ENCODE results near the gene ZSCAN5B. TPM values are rescaled to one million over a fixed set of nuclear protein-coding genes. Genes with fewer than 3 reads are reported as not detected.

The ZSCAN5B gene
- total and polyA plus RNA-seq, 9 of the 15 experiments (the other 6 are each of a cell fraction or from before 2014, with no cell fraction given) = 0.03 to 0.07 TPM; not detected in 7

DNA sequence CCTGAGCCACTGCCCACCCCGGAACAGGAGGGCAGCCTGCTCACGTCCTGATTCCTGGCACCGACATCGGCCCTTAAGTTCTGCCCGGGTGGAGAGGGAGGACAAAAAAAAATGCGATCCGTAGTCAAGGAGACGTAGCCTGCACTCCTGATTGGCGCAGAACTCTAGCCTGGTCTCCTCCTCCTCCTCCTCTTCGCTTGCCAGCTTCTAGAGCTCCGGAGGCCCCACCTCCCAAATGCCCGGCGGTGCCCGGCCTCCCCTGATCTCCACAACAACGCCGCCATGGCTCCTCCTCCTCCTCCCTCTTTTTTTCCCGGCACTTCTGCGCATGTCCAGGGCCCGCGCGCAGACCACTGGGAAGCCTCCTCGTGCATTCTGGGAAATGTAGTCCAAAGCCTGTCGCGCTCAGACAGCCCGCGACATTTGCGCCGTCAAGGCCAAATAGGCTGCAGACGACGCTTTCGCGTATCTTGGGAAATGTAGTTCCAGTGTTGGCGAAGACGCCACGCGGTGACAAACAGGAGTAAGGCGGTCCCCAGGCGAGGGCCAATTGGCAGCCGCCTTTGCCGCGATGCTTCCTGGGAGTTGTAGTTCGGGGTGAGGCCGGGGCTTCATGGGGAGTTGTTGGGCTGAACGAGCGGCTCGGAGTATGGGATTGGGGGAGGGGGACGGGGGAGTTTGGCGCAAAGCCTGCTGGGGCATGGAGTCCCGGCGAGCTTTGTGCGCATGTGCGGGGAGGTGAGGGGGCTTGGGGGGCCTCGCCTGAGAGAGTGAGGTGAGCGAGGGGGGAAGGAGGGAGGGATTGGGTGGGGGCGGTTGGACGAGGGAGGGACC, 56.8 kb downstream of the ZSCAN5B start, which contains the start of gene ZNF444 (continued):
- TF ChIP-seq EWSR1 (IDR thresholded peaks at IDR 0.05; ENCODE audit: borderline replicate concordance, low read depth, partially characterized antibody) (no peak), ZNF644 (tag; IDR thresholded peaks at IDR 0.05; ENCODE audit: low read depth) (peak; percentile 96), PATZ1 (CRISPR knock-in tag; IDR thresholded peaks at IDR 0.05; ENCODE audit: borderline replicate concordance) (no peak), HDGF (IDR thresholded peaks at IDR 0.05) (no peak), SRF (CRISPR knock-in tag; IDR thresholded peaks at IDR 0.05) (peak in 1 of 2 experiments; percentile 44; a peak in 1 of 4 replicates), NCOA4 (IDR thresholded peaks at IDR 0.05; ENCODE audit: partially characterized antibody) (no peak), ZNF785 (CRISPR knock-in tag; IDR thresholded peaks at IDR 0.05) (no peak), TAF1 (IDR thresholded peaks at IDR 0.05; ENCODE audit: control insufficient read depth, extremely low read depth, insufficient read depth, low read length, severe bottlenecking) (peak; percentile 73), PRDM10 (IDR thresholded peaks at IDR 0.05; ENCODE audit: partially characterized antibody) (peak; percentile 32), DPF2 (IDR thresholded peaks at IDR 0.05) (no peak), NFYB (IDR thresholded peaks at IDR 0.05; ENCODE audit: extremely low read depth, insufficient read length) (no peak)
- TF ChIP-seq, protein P1, sequence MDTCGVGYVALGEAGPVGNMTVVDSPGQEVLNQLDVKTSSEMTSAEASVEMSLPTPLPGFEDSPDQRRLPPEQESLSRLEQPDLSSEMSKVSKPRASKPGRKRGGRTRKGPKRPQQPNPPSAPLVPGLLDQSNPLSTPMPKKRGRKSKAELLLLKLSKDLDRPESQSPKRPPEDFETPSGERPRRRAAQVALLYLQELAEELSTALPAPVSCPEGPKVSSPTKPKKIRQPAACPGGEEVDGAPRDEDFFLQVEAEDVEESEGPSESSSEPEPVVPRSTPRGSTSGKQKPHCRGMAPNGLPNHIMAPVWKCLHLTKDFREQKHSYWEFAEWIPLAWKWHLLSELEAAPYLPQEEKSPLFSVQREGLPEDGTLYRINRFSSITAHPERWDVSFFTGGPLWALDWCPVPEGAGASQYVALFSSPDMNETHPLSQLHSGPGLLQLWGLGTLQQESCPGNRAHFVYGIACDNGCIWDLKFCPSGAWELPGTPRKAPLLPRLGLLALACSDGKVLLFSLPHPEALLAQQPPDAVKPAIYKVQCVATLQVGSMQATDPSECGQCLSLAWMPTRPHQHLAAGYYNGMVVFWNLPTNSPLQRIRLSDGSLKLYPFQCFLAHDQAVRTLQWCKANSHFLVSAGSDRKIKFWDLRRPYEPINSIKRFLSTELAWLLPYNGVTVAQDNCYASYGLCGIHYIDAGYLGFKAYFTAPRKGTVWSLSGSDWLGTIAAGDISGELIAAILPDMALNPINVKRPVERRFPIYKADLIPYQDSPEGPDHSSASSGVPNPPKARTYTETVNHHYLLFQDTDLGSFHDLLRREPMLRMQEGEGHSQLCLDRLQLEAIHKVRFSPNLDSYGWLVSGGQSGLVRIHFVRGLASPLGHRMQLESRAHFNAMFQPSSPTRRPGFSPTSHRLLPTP (IDR thresholded peaks at IDR 0.05; ENCODE audit: borderline replicate concordance, extremely low read depth, insufficient read length) = no peak
- TF ChIP-seq, protein P2, sequence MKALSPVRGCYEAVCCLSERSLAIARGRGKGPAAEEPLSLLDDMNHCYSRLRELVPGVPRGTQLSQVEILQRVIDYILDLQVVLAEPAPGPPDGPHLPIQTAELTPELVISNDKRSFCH (CRISPR knock-in tag; IDR thresholded peaks at IDR 0.05) = no peak
- TF ChIP-seq, protein P2 (tag; IDR thresholded peaks at IDR 0.05) = peak; percentile 88
- TF ChIP-seq, protein P3, sequence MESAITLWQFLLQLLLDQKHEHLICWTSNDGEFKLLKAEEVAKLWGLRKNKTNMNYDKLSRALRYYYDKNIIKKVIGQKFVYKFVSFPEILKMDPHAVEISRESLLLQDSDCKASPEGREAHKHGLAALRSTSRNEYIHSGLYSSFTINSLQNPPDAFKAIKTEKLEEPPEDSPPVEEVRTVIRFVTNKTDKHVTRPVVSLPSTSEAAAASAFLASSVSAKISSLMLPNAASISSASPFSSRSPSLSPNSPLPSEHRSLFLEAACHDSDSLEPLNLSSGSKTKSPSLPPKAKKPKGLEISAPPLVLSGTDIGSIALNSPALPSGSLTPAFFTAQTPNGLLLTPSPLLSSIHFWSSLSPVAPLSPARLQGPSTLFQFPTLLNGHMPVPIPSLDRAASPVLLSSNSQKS (CRISPR knock-in tag; IDR thresholded peaks at IDR 0.05) = no peak
